ENCODE results near the gene SMIM13. TPM values are rescaled to one million over a fixed set of nuclear protein-coding genes. Genes with fewer than 3 reads are reported as not detected.

SMIM13 gene
- total RNA-seq, 5 donors from 2014 or later (not counting 1 experiment from before 2014, with no cell fraction given) = 3.6 to 8.0 (median 5.3) TPM

GRCh38 chr6:11179419-11180202 lies 86.0 kb downstream of the SMIM13 start:
- Histone ChIP-seq H3K4me3 (ENCODE audit: control insufficient read depth in 1 of 2, extremely low read depth in 1 of 2, low read length in 1 of 2) (no peak overlapping the region), H3K27ac (ENCODE audit: low read length) (no peak overlapping the region), H3K9me3 (peaks cover 8% of the 10 kb centered on the region), H3K27me3 (replicated peaks in 1 of 2; ENCODE audit: control insufficient read depth in 2 of 2, extremely low read depth in 1 of 2, insufficient read depth in 2 of 2, low read length in 1 of 2) (no peaks in the 10 kb centered on the region), H3K4me1 (ENCODE audit: control insufficient read depth in 1 of 2, extremely low read depth in 1 of 2, insufficient read depth in 2 of 2, low read length in 2 of 2) (no peaks in the 10 kb centered on the region), H3K36me3 (ENCODE audit: control insufficient read depth in 2 of 2, extremely low read depth in 1 of 2, insufficient read depth in 1 of 2, low read length in 1 of 2) (peaks cover 0 to 10% of the 10 kb centered on the region in 2 donors)
- ATAC-seq (replicated peaks in 1 of 4) = no peak
- Mint-ChIP-seq H3K27me3 (no peaks in the 10 kb centered on the region), H3K9me3 (peaks cover 0 to 31% (median 12%) of the 10 kb centered on the region in 3 donors), H3K4me3 (no peak overlapping the region), H3K4me1 (no peaks in the 10 kb centered on the region), H3K27ac (no peak overlapping the region), H3K36me3 (peaks cover 26% of the 10 kb centered on the region)
- CTCF ChIA-PET = interaction anchor here (1.0 to 1.7 kb wide), 2 partner anchors 7 to 8 kb away, joined by 4 to 5 read pairs; no protein-coding TSS in a partner anchor
- WGBS (ENCODE audit: insufficient coverage) = 80% methylated on average over 1 of the region's 8 CpGs
- no peak for DNase-seq
- POLR2A ChIA-PET = no interaction called here

DNA sequence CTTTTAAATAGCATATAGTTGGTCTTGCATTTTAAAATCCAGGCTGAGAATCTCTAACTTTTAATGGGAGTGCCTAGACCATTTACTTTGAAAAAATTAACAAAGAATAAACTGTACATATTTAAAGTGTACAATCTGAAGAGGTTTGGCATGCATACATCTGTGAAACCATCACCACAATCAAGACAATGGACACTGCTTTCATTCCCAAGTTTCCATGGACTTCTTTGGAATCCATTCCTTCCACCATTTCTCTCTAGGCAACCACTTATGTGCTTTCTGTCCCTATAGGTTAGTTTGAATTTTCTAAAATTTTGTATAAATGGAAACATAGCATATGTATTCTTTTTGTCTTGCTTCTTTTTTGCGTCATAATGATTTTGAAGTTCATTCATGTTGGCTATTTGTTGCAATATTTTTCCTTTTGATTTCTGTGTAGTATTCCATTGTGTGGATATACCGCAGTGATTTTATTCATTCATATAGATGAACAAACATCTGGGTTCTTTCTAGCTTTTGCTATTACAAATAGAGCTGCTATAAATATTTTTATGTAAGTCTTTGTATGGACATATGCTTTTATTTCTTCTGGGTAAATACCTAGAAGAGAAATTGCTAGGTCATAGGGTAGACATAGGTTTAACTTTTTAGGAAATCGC lies 88.0 kb downstream of the SMIM13 start:
- Mint-ChIP-seq H3K4me3 (no peak overlapping the region), H3K9me3 (peaks cover 0 to 31% (median 12%) of the 10 kb centered on the region in 3 donors), H3K27me3 (no peaks in the 10 kb centered on the region), H3K36me3 (peaks cover 43% of the 10 kb centered on the region), H3K27ac (no peak overlapping the region), H3K4me1 (no peaks in the 10 kb centered on the region)
- no peaks in the 10 kb centered on the region for H3K27me3 ChIP-seq (replicated peaks in 1 of 2; ENCODE audit: control insufficient read depth in 2 of 2, extremely low read depth in 1 of 2, insufficient read depth in 2 of 2, low read length in 1 of 2)
- H3K36me3 ChIP-seq (ENCODE audit: control insufficient read depth in 2 of 2, extremely low read depth in 1 of 2, insufficient read depth in 1 of 2, low read length in 1 of 2) = peaks cover 5 to 27% of the 10 kb centered on the region in 2 donors
- ChIA-PET POLR2A (interaction anchor here in 1 of 2 donors (0.6 kb wide), 1 partner anchor 31 kb away, joined by 5 read pairs; no protein-coding TSS in a partner anchor), CTCF (interaction anchor here in 1 of 2 donors (0.9 to 1.7 kb wide), 3 partner anchors 10 to 256 kb away, joined by 3 to 5 read pairs (median 4); no protein-coding TSS in a partner anchor)
- no peaks in the 10 kb centered on the region for H3K4me1 ChIP-seq (ENCODE audit: control insufficient read depth in 1 of 2, extremely low read depth in 1 of 2, insufficient read depth in 2 of 2, low read length in 2 of 2)
- H3K4me3 ChIP-seq (ENCODE audit: control insufficient read depth in 1 of 2, extremely low read depth in 1 of 2, low read length in 1 of 2) = no peak overlapping the region
- no peak for DNase-seq
- peaks cover 8% of the 10 kb centered on the region for H3K9me3 ChIP-seq
- H3K27ac ChIP-seq (ENCODE audit: low read length) = no peak overlapping the region
- ATAC-seq (replicated peaks in 1 of 4) = no peak
- no CpG with 5 or more reads among the region's 3 CpGs for WGBS (ENCODE audit: insufficient coverage)

- Histone ChIP-seq H3K27me3 (replicated peaks in 1 of 2; ENCODE audit: control insufficient read depth in 2 of 2, extremely low read depth in 1 of 2, insufficient read depth in 2 of 2, low read length in 1 of 2) (no peaks in the 10 kb centered on the region), H3K4me1 (ENCODE audit: control insufficient read depth in 1 of 2, extremely low read depth in 1 of 2, insufficient read depth in 2 of 2, low read length in 2 of 2) (no peaks in the 10 kb centered on the region), H3K27ac (ENCODE audit: low read length) (no peak overlapping the region), H3K9me3 (peaks cover 8% of the 10 kb centered on the region), H3K36me3 (ENCODE audit: control insufficient read depth in 2 of 2, extremely low read depth in 1 of 2, insufficient read depth in 1 of 2, low read length in 1 of 2) (peaks cover 5 to 48% of the 10 kb centered on the region in 2 donors), H3K4me3 (ENCODE audit: control insufficient read depth in 1 of 2, extremely low read depth in 1 of 2, low read length in 1 of 2) (no peak overlapping the region)
- H3K9me3 Mint-ChIP-seq = peaks cover 0 to 31% (median 12%) of the 10 kb centered on the region in 3 donors
- H3K27ac Mint-ChIP-seq = no peak overlapping the region
- DNase-seq (no peak), ATAC-seq (replicated peaks in 1 of 4) (no peak)
- CTCF ChIA-PET = no interaction called here
- H3K4me3 Mint-ChIP-seq = no peak overlapping the region
- WGBS (ENCODE audit: insufficient coverage) = 94% methylated on average over 3 of the region's 3 CpGs
- H3K27me3 Mint-ChIP-seq = no peaks in the 10 kb centered on the region
- peaks cover 65% of the 10 kb centered on the region for H3K36me3 Mint-ChIP-seq
- POLR2A ChIA-PET = no interaction called here
- H3K4me1 Mint-ChIP-seq = no peaks in the 10 kb centered on the region
Measured at GRCh38 chr6:11183761-11184362, 90.2 kb downstream of the SMIM13 start.

DNA sequence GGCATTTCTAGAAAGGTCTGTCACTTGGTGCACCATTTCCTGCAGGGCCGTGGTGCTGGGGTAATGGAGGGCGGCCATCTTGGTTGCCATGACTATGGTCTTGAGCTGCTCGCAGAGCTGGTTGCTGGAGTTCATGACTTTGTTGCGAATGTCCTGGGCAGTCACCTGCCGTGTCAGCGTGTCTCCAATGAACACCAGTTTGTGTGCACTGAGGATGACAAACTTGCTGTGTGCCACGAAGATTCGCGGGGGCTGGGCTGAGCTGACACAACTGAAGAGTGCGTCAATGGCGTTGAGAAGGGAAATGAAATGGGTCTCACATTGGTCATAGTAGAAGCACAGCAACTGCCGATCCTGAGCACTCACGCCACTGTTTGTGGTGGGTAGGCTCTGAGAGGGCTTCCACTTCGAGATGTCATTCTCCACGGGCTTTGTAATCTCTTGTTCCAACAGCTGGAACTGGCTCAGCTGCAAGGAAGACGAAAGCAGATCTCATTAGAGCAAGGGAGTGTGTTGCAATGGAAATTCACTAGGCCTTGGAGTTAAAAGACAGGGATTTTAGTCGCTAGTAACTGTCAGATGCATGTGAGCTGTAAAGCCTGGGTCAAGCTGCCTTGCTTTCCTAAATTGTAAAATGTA lies 91.7 kb downstream of the SMIM13 start:
- no peak overlapping the region for H3K4me3 ChIP-seq (ENCODE audit: control insufficient read depth in 1 of 2, extremely low read depth in 1 of 2, low read length in 1 of 2)
- POLR2A ChIA-PET = no interaction called here
- peaks cover 8% of the 10 kb centered on the region for H3K9me3 ChIP-seq
- ATAC-seq (replicated peaks in 1 of 4) (no peak), DNase-seq (no peak)
- no peak overlapping the region for H3K27ac ChIP-seq (ENCODE audit: low read length)
- peaks cover 74% of the 10 kb centered on the region for H3K36me3 Mint-ChIP-seq
- H3K27me3 Mint-ChIP-seq = no peaks in the 10 kb centered on the region
- H3K9me3 Mint-ChIP-seq = peaks cover 0 to 25% (median 6%) of the 10 kb centered on the region in 3 donors
- CTCF ChIA-PET = no interaction called here
- no peaks in the 10 kb centered on the region for H3K27me3 ChIP-seq (replicated peaks in 1 of 2; ENCODE audit: control insufficient read depth in 2 of 2, extremely low read depth in 1 of 2, insufficient read depth in 2 of 2, low read length in 1 of 2)
- no peaks in the 10 kb centered on the region for H3K4me1 Mint-ChIP-seq
- H3K36me3 ChIP-seq (ENCODE audit: control insufficient read depth in 2 of 2, extremely low read depth in 1 of 2, insufficient read depth in 1 of 2, low read length in 1 of 2) = peaks cover 11 to 61% of the 10 kb centered on the region in 2 donors
- H3K4me1 ChIP-seq (ENCODE audit: control insufficient read depth in 1 of 2, extremely low read depth in 1 of 2, insufficient read depth in 2 of 2, low read length in 2 of 2) = no peaks in the 10 kb centered on the region
- H3K27ac Mint-ChIP-seq = peak overlapping the region in 1 of 2 donors; percentile 56
- peak overlapping the region in 1 of 3 donors; percentile 1 for H3K4me3 Mint-ChIP-seq
- over 99% methylated on average over 14 of the region's 17 CpGs for WGBS (ENCODE audit: insufficient coverage)

GRCh38 chr6:11187301-11187700 lies 93.7 kb downstream of the SMIM13 start:
- ChIA-PET CTCF (no interaction called here), POLR2A (no interaction called here)
- peaks cover 0 to 8% (median 4%) of the 10 kb centered on the region in 3 donors for H3K9me3 Mint-ChIP-seq
- Histone ChIP-seq H3K27ac (ENCODE audit: low read length) (no peak overlapping the region), H3K9me3 (peaks cover under 1% of the 10 kb centered on the region), H3K36me3 (ENCODE audit: control insufficient read depth in 2 of 2, extremely low read depth in 1 of 2, insufficient read depth in 1 of 2, low read length in 1 of 2) (peaks cover 13 to 79% of the 10 kb centered on the region in 2 donors), H3K27me3 (replicated peaks in 1 of 2; ENCODE audit: control insufficient read depth in 2 of 2, extremely low read depth in 1 of 2, insufficient read depth in 2 of 2, low read length in 1 of 2) (no peaks in the 10 kb centered on the region), H3K4me1 (ENCODE audit: control insufficient read depth in 1 of 2, extremely low read depth in 1 of 2, insufficient read depth in 2 of 2, low read length in 2 of 2) (no peaks in the 10 kb centered on the region), H3K4me3 (ENCODE audit: control insufficient read depth in 1 of 2, extremely low read depth in 1 of 2, low read length in 1 of 2) (no peak overlapping the region)
- ATAC-seq (replicated peaks in 1 of 4) (no peak), DNase-seq (no peak)
- H3K4me1 Mint-ChIP-seq = no peaks in the 10 kb centered on the region
- no peaks in the 10 kb centered on the region for H3K27me3 Mint-ChIP-seq
- no peak overlapping the region for H3K4me3 Mint-ChIP-seq
- H3K27ac Mint-ChIP-seq = no peak overlapping the region
- H3K36me3 Mint-ChIP-seq = peaks cover 84% of the 10 kb centered on the region
- WGBS (ENCODE audit: insufficient coverage) = 97% methylated on average over 5 of the region's 6 CpGs
